GM10847 (cell line): ENCODE results near the gene CDS2.

ENCODE experiments used
- POLR2A ChIP-seq: IDR thresholded peaks from 2 replicates; pipeline ENCODE4 v1.6.1; 2011; ENCODE audit not compliant: insufficient read length; ENCODE audit errors: extremely low read depth

CDS2 gene

GRCh38 chr20:5114403-5114802 lies 12.4 kb upstream of the CDS2 start:
- TF ChIP-seq POLR2A: no peak

- TF ChIP-seq POLR2A: no peak
These were observed 9.9 kb upstream of the CDS2 start for GRCh38 chr20:5116875-5117274.

- TF ChIP-seq POLR2A: no peak
These were observed 8.3 kb upstream of the CDS2 start for GRCh38 chr20:5118220-5119142.

- no peak for TF ChIP-seq POLR2A
These were observed 7.7 kb upstream of the CDS2 start for GRCh38 chr20:5119143-5119434.

GRCh38 chr20:5119435-5120184 lies 7.2 kb upstream of the CDS2 start, which contains the start of gene PCNA:
Gene PCNA, minus strand, starts transcription at chr20:5119958. Its CDS starts 160 bp downstream, at chr20:5119798.
- peak; percentile 98 for TF ChIP-seq POLR2A

- no peak for TF ChIP-seq POLR2A
These were observed 6.7 kb upstream of the CDS2 start for GRCh38 chr20:5120185-5120476.

- no peak for TF ChIP-seq POLR2A
These were observed 3.9 kb upstream of the CDS2 start for GRCh38 chr20:5122873-5123260.

- TF ChIP-seq POLR2A: no peak
These were observed 523 bp downstream of the CDS2 start for GRCh38 chr20:5127204-5127858.

GRCh38 chr20:5127859-5128424 lies 1.1 kb downstream of the CDS2 start:
- TF ChIP-seq POLR2A: no peak

- TF ChIP-seq POLR2A: no peak
These were observed 2.1 kb downstream of the CDS2 start for GRCh38 chr20:5128886-5129285.

GRCh38 chr20:5131502-5131901 lies 4.7 kb downstream of the CDS2 start:
- TF ChIP-seq POLR2A: no peak

- no peak for TF ChIP-seq POLR2A
These were observed 7.2 kb downstream of the CDS2 start for GRCh38 chr20:5133998-5134397.

- TF ChIP-seq POLR2A: no peak
These were observed 8.7 kb downstream of the CDS2 start for GRCh38 chr20:5135363-5136012.

GRCh38 chr20:5136096-5136495 lies 9.3 kb downstream of the CDS2 start:
- TF ChIP-seq POLR2A: no peak

GRCh38 chr20:5140195-5140594 lies 13.4 kb downstream of the CDS2 start:
- TF ChIP-seq POLR2A: no peak

- no peak for TF ChIP-seq POLR2A
These were observed 14.8 kb downstream of the CDS2 start for GRCh38 chr20:5141615-5142014.

GRCh38 chr20:5143851-5144250 lies 17.0 kb downstream of the CDS2 start:
- TF ChIP-seq POLR2A: no peak
